ENCODE results near the gene PPP1R12B.

The PPP1R12B gene

DNA sequence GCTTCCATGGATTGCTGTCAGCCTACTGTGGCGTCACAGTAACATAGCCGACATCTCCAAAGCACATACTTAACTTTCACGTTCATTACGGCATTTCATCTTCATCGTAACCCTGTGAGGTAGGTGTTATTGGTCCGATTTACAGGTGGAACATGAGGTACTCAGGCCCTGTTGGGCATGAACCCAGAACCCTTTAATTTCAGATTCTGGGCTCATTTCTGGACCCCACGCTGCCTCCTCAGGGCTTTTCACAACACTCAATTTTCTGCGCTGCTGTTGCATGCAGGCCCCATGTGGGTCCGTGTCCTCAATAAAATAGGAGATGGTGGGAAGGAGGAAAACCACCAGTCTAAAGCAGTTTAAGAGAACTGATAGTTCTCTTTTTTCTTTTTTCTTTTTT, 46.3 kb upstream of the PPP1R12B start:
- Histone ChIP-seq H3K27ac (ENCODE audit: extremely low read depth, low read depth, low read length) (no peak overlapping the region), H3K9me3 (ENCODE audit: control insufficient read depth, insufficient read depth, low read depth, low read length) (no peaks in the 10 kb centered on the region), H3K36me3 (ENCODE audit: control insufficient read depth in 2 of 2, insufficient read depth in 1 of 2, low read length in 2 of 2) (no peaks in the 10 kb centered on the region), H3K4me1 (ENCODE audit: control insufficient read depth, insufficient read depth, low read length) (no peaks in the 10 kb centered on the region), H3K4me3 (ENCODE audit: low read depth, low read length) (no peak overlapping the region)
- ChIA-PET POLR2A (no interaction called here), CTCF (interaction anchor here (0.6 to 1.9 kb wide), 5 partner anchors 12 to 565 kb away, joined by 3 to 5 read pairs (median 4); partner anchors contain the start of gene LGR6)
- TF ChIP-seq ZNF266 (tag by site-specific recombination; IDR thresholded peaks at IDR 0.05; ENCODE audit: low read depth) (no peak), ZNF404 (tag by site-specific recombination; IDR thresholded peaks at IDR 0.05) (no peak)

DNA sequence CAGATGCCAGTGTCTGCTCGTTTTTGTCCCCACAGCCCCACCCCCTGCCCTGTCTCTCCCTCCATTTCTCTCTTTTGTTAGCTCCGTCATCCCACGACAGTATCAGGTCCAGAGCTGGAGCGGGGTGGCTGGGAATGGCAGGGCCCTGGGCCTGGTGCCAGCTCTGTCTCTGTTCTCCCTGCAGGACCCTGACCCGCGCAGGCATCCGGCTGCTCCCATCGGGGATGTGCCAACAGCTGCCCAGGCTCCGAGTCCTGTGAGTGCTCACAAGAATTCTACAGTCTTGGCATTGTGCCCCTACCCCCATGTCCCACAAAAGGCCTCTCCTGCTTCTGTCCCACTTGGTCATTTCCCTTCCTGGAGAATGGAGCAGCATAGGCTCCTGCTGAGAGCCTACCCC, 44.1 kb upstream of the PPP1R12B start:
- no peak overlapping the region for H3K27ac ChIP-seq (ENCODE audit: extremely low read depth, low read depth, low read length)

GRCh38 chr1:202305168-202305567, 43.3 kb upstream of the PPP1R12B start:
- Histone ChIP-seq H3K27ac (ENCODE audit: extremely low read depth, low read depth, low read length) (no peak overlapping the region), H3K4me1 (ENCODE audit: control insufficient read depth, insufficient read depth, low read length) (no peaks in the 10 kb centered on the region), H3K4me3 (ENCODE audit: low read depth, low read length) (no peak overlapping the region), H3K9me3 (ENCODE audit: control insufficient read depth, insufficient read depth, low read depth, low read length) (no peaks in the 10 kb centered on the region), H3K36me3 (ENCODE audit: control insufficient read depth in 2 of 2, insufficient read depth in 1 of 2, low read length in 2 of 2) (no peaks in the 10 kb centered on the region)
- TF ChIP-seq REST (tag by site-specific recombination; IDR thresholded peaks at IDR 0.05) (no peak), ZNF660 (tag by site-specific recombination; IDR thresholded peaks at IDR 0.05) (no peak), ZSCAN4 (tag by site-specific recombination; IDR thresholded peaks at IDR 0.05) (no peak), ZBTB48 (tag by site-specific recombination; IDR thresholded peaks at IDR 0.05) (0 out of 2 replicates have a peak, but pooled peaks have one; percentile 20)
- POLR2A ChIA-PET = no interaction called here
- CTCF ChIA-PET = interaction anchor here (0.7 to 2.5 kb wide), 7 partner anchors 8 to 105 kb away, joined by 3 to 13 read pairs (median 4); no protein-coding TSS in a partner anchor

More for the DNA sequence above, 44.1 kb upstream of the PPP1R12B start:
- Histone ChIP-seq H3K9me3 (ENCODE audit: control insufficient read depth, insufficient read depth, low read depth, low read length) (no peaks in the 10 kb centered on the region), H3K36me3 (ENCODE audit: control insufficient read depth in 2 of 2, insufficient read depth in 1 of 2, low read length in 2 of 2) (no peaks in the 10 kb centered on the region), H3K4me3 (ENCODE audit: low read depth, low read length) (no peak overlapping the region), H3K4me1 (ENCODE audit: control insufficient read depth, insufficient read depth, low read length) (no peaks in the 10 kb centered on the region)
- ChIA-PET CTCF (interaction anchor here (1.3 to 2.5 kb wide), 4 partner anchors 9 to 98 kb away, joined by 3 to 13 read pairs (median 6); no protein-coding TSS in a partner anchor), POLR2A (no interaction called here)
- TF ChIP-seq ZSCAN4 (tag by site-specific recombination; IDR thresholded peaks at IDR 0.05) = no peak
- TF ChIP-seq, protein P1, sequence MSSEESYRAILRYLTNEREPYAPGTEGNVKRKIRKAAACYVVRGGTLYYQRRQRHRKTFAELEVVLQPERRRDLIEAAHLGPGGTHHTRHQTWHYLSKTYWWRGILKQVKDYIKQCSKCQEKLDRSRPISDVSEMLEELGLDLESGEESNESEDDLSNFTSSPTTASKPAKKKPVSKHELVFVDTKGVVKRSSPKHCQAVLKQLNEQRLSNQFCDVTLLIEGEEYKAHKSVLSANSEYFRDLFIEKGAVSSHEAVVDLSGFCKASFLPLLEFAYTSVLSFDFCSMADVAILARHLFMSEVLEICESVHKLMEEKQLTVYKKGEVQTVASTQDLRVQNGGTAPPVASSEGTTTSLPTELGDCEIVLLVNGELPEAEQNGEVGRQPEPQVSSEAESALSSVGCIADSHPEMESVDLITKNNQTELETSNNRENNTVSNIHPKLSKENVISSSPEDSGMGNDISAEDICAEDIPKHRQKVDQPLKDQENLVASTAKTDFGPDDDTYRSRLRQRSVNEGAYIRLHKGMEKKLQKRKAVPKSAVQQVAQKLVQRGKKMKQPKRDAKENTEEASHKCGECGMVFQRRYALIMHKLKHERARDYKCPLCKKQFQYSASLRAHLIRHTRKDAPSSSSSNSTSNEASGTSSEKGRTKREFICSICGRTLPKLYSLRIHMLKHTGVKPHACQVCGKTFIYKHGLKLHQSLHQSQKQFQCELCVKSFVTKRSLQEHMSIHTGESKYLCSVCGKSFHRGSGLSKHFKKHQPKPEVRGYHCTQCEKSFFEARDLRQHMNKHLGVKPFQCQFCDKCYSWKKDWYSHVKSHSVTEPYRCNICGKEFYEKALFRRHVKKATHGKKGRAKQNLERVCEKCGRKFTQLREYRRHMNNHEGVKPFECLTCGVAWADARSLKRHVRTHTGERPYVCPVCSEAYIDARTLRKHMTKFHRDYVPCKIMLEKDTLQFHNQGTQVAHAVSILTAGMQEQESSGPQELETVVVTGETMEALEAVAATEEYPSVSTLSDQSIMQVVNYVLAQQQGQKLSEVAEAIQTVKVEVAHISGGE (tag by site-specific recombination; conservative IDR thresholded peaks at IDR 0.05; ENCODE audit: low read depth) = no peak
- no peak for TF ChIP-seq GLIS2 (tag by site-specific recombination; IDR thresholded peaks at IDR 0.05)
- TF ChIP-seq ZNF394 (tag by site-specific recombination; IDR thresholded peaks at IDR 0.05; ENCODE audit: borderline replicate concordance) = no peak
- TF ChIP-seq SP7 (tag by site-specific recombination; IDR thresholded peaks at IDR 0.05) = no peak
- TF ChIP-seq KLF7 (tag by site-specific recombination; IDR thresholded peaks at IDR 0.05; ENCODE audit: borderline replicate concordance) = no peak
- no peak for TF ChIP-seq ZNF114 (tag by site-specific recombination; IDR thresholded peaks at IDR 0.05)
- no peak for TF ChIP-seq ZNF624 (tag by site-specific recombination; IDR thresholded peaks at IDR 0.05)
- no peak for TF ChIP-seq ZNF677 (tag by site-specific recombination; IDR thresholded peaks at IDR 0.05)
- TF ChIP-seq ZSCAN5A (tag by site-specific recombination; IDR thresholded peaks at IDR 0.05) = no peak
- TF ChIP-seq ZFP37 (tag by site-specific recombination; IDR thresholded peaks at IDR 0.05) = no peak
- no peak for TF ChIP-seq ZNF366 (tag by site-specific recombination; conservative IDR thresholded peaks at IDR 0.05)
- TF ChIP-seq ZNF239 (tag by site-specific recombination; IDR thresholded peaks at IDR 0.05) = no peak
- TF ChIP-seq ZNF658 (tag by site-specific recombination; IDR thresholded peaks at IDR 0.05) = no peak
- no peak for TF ChIP-seq FEZF1 (tag by site-specific recombination; IDR thresholded peaks at IDR 0.05)
